Left lung (tissue), 10 donors: ENCODE measurements around the gene RASAL2. TPM values are rescaled to one million over a fixed set of nuclear protein-coding genes. Genes with fewer than 3 reads are reported as not detected.

Experiments
- ATAC-seq: fragments of 200-7000 bp; cut with Tn5 transposase; one replicate; pipeline ENCODE4 v1.9.1; 2020; ENCODE audit warnings: moderate library complexity
- DNase-seq, 4 donors: peaks; one replicate each; pipeline ENCODE4 v3.0.0-alpha.2; 2013 to 2020
- H3K27ac ChIP-seq, 2 donors: fragments of 200-600 bp; sonication (generic) in 1 of 2; one replicate each; pipeline versions ENCODE4 v1.5.0 to v1.8.0; 2020 to 2021
- H3K27me3 ChIP-seq, 2 donors: fragments of 200-600 bp; sonication (generic) in 1 of 2; one replicate each; pipeline versions ENCODE4 v1.5.0 to v1.8.0; 2020 to 2021
- H3K36me3 ChIP-seq, 2 donors: fragments of 200-600 bp; sonication (generic) in 1 of 2; one replicate each; pipeline versions ENCODE4 v1.5.0 to v1.8.0; 2020 to 2021
- H3K4me1 ChIP-seq, 2 donors: fragments of 200-600 bp; one replicate each; pipeline ENCODE4 v1.8.0; 2021
- H3K4me3 ChIP-seq, 2 donors: fragments of 200-600 bp; sonication (generic) in 1 of 2; one replicate each; pipeline versions ENCODE4 v1.5.0 to v1.8.0; 2020 to 2021; ENCODE audit warnings: mild to moderate bottlenecking in 1 of 2
- H3K9me3 ChIP-seq, 2 donors: fragments of 200-600 bp; sonication (generic) in 1 of 2; one replicate each; pipeline versions ENCODE4 v1.5.0 to v1.8.0; 2020 to 2021
- CTCF ChIP-seq, 2 donors: fragments of 200-600 bp; sonication (generic) in 1 of 2; IDR thresholded peaks; one replicate each; pipeline versions ENCODE4 v1.5.0 to v1.8.0; 2021; ENCODE audit warnings: antibody characterized with exemption in 2 of 2
- intact Hi-C, 2 donors: fragments of 100-400 bp; cut with DNase I; formaldehyde crosslinking; loops; one replicate each; pipeline versions ENCODE4 v1.11.2 to v1.14.2; 2022
- polyA plus RNA-seq, 6 donors: library from polyadenylated mRNA; unstranded; fragments of 120-200 nt; gene quantifications; one replicate each; pipeline ENCODE4 v1.2.1, GENCODE V29; 2013; ENCODE audit not compliant: insufficient read length in 6 of 6
- total RNA-seq, 2 donors: library from RNA; stranded (reverse); fragmentation: NEBNext Ultra II Directional; extraction: Animal tissue kit (Norgen Biotek cat#: 25700); gene quantifications; one replicate each; pipeline ENCODE4 v1.2.1, GENCODE V29; 2021
- donor health status: DM: no; HTN: yes; CAD: no.
- donor health status: DM: no; HTN: no; CAD: no.

RASAL2 gene
- total and polyA plus RNA-seq, 8 donors = 26.4 to 35.6 (median 29.5) TPM

GRCh38 chr1:178101266-178101630 lies 7.3 kb downstream of the RASAL2 start:
- H3K36me3 ChIP-seq = no peaks in the 10 kb centered on the region
- H3K27ac ChIP-seq = peak overlapping the region in 1 of 2 donors; percentile 17
- TF ChIP-seq CTCF (IDR thresholded peaks at IDR 0.05) = no peak
- H3K9me3 ChIP-seq = no peaks in the 10 kb centered on the region
- H3K27me3 ChIP-seq = no peaks in the 10 kb centered on the region
- DNase-seq = no peak
- peaks cover 23 to 28% of the 10 kb centered on the region in 2 donors for H3K4me1 ChIP-seq
- H3K4me3 ChIP-seq = no peak overlapping the region
- ATAC-seq = peak; percentile 7
- intact Hi-C loops = no loop called here

- ATAC-seq (peak; percentile 8), DNase-seq (no peak)
- H3K4me3 ChIP-seq = no peak overlapping the region
- H3K27ac ChIP-seq = peak overlapping the region in 1 of 2 donors; percentile 17
- H3K9me3 ChIP-seq = no peaks in the 10 kb centered on the region
- H3K27me3 ChIP-seq = no peaks in the 10 kb centered on the region
- TF ChIP-seq CTCF (IDR thresholded peaks at IDR 0.05) = no peak
- peaks cover 23 to 28% of the 10 kb centered on the region in 2 donors for H3K4me1 ChIP-seq
- intact Hi-C loops = no loop called here
- no peaks in the 10 kb centered on the region for H3K36me3 ChIP-seq
Measured at GRCh38 chr1:178101654-178102053, 7.8 kb downstream of the RASAL2 start.

DNA sequence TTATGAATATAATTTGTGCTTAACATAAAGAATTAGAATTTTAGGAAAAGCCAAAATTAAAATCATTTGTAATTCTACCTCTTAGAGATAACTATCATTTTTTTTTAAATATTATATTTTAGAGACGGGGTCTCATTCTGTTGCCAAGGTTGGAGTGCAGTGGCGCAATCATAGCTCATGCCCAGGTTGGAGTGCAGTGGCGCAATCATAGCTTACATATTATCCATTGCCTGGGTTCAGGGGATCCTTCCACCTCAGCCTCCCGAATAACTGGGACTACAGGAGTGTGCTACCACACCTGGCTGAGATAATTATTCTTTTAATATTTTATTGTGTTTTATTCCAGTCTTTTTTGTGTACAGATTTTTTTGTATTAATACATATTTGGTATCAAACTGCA lies 8.3 kb downstream of the RASAL2 start:
- no peak overlapping the region for H3K27ac ChIP-seq
- no peaks in the 10 kb centered on the region for H3K27me3 ChIP-seq
- H3K4me3 ChIP-seq = no peak overlapping the region
- TF ChIP-seq CTCF (IDR thresholded peaks at IDR 0.05) = no peak
- DNase-seq (peak in 1 of 4 donors; percentile 37), ATAC-seq (peak; percentile 74)
- intact Hi-C loops = no loop called here
- peaks cover 18 to 25% of the 10 kb centered on the region in 2 donors for H3K4me1 ChIP-seq
- no peaks in the 10 kb centered on the region for H3K36me3 ChIP-seq
- no peaks in the 10 kb centered on the region for H3K9me3 ChIP-seq

DNA sequence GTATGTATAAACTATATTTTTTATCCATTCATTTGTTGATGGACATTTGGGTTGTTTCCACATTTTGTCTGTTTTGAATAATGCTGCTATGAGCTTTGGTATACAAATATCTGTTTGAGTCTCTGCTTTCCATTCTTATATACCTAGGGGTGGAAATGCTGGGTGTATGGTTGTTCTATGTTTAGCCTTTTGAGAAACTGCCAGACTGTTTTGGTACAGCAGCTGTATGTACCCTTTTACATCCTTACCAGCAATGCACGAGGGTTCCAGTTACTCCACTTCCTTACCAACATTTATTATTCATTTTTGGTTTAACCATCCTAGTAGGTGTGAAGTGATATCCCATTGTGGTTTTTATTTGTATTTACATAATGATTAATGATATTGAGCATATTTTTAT lies 13.9 kb downstream of the RASAL2 start:
- no peaks in the 10 kb centered on the region for H3K36me3 ChIP-seq
- H3K27me3 ChIP-seq = no peaks in the 10 kb centered on the region
- H3K27ac ChIP-seq = no peak overlapping the region
- H3K4me3 ChIP-seq = no peak overlapping the region
- ATAC-seq (no peak), DNase-seq (no peak)
- peaks cover 0 to 4% of the 10 kb centered on the region in 2 donors for H3K4me1 ChIP-seq
- intact Hi-C loops = no loop called here
- no peak for TF ChIP-seq CTCF (IDR thresholded peaks at IDR 0.05)
- H3K9me3 ChIP-seq = no peaks in the 10 kb centered on the region

- Histone ChIP-seq H3K4me3 (no peak overlapping the region), H3K36me3 (no peaks in the 10 kb centered on the region), H3K9me3 (no peaks in the 10 kb centered on the region), H3K27ac (no peak overlapping the region), H3K4me1 (peaks cover 0 to 4% of the 10 kb centered on the region in 2 donors), H3K27me3 (no peaks in the 10 kb centered on the region)
- TF ChIP-seq CTCF (IDR thresholded peaks at IDR 0.05) = no peak
- DNase-seq (no peak), ATAC-seq (no peak)
- intact Hi-C loops = no loop called here
Measured at GRCh38 chr1:178109348-178110143, 15.6 kb downstream of the RASAL2 start.
